ACC112 (cell line): Measurements from ENCODE around the gene TCF12.

Experiments
- H2AFZ ChIP-seq: fragments of 200-600 bp; sonication (generic); one replicate; pipeline ENCODE4 v1.6.0; 2017; ENCODE audit warnings: antibody characterized with exemption, low read length; ENCODE audit not compliant: unreplicated experiment
- H3K27ac ChIP-seq: fragments of 200-600 bp; sonication (generic); 2 replicates; pipeline ENCODE4 v1.5.1; 2014; ENCODE audit warnings: low read depth, mild to moderate bottlenecking, antibody characterized with exemption, low read length, moderate library complexity
- H3K27me3 ChIP-seq: fragments of 200-600 bp; sonication (generic); 2 replicates; pipeline ENCODE4 v1.6.1; 2014; ENCODE audit warnings: mild to moderate bottlenecking, antibody characterized with exemption, low read length, moderate library complexity, mixed read lengths; ENCODE audit not compliant: insufficient read depth
- H3K36me3 ChIP-seq: fragments of 200-600 bp; sonication (generic); 2 replicates; pipeline ENCODE4 v1.6.1; 2016; ENCODE audit warnings: mild to moderate bottlenecking, antibody characterized with exemption, low read length, moderate library complexity, mixed read lengths; ENCODE audit not compliant: insufficient read depth
- H3K4me1 ChIP-seq: fragments of 200-600 bp; sonication (generic); one replicate; pipeline ENCODE4 v1.6.1; 2016; ENCODE audit warnings: low read length, mixed read lengths; ENCODE audit not compliant: insufficient read depth, unreplicated experiment, control insufficient read depth
- H3K4me3 ChIP-seq: fragments of 200-600 bp; sonication (generic); 2 replicates; pipeline ENCODE4 v1.5.1; 2014; ENCODE audit warnings: mild to moderate bottlenecking, low read depth, low read length
- H3K79me2 ChIP-seq: fragments of 200-600 bp; sonication (generic); one replicate; pipeline ENCODE4 v1.6.0; 2016; ENCODE audit warnings: low read length; ENCODE audit not compliant: control insufficient read depth, unreplicated experiment, insufficient read depth

The TCF12 gene

GRCh38 chr15:57256939-57257338 lies 338.5 kb downstream of the TCF12 start:
- Histone ChIP-seq H3K79me2 (no peaks in the 10 kb centered on the region), H2AFZ (no peak overlapping the region), H3K4me3 (no peak overlapping the region), H3K27ac (no peak overlapping the region), H3K4me1 (peaks cover 22% of the 10 kb centered on the region), H3K27me3 (no peaks in the 10 kb centered on the region), H3K36me3 (peaks cover 20% of the 10 kb centered on the region)

- peaks cover 19% of the 10 kb centered on the region for H3K36me3 ChIP-seq
- H3K4me3 ChIP-seq: no peak overlapping the region
- H3K27me3 ChIP-seq: no peaks in the 10 kb centered on the region
- H3K27ac ChIP-seq: no peak overlapping the region
- H3K79me2 ChIP-seq: no peaks in the 10 kb centered on the region
- H2AFZ ChIP-seq: no peak overlapping the region
- peaks cover 15% of the 10 kb centered on the region for H3K4me1 ChIP-seq
Observed at GRCh38 chr15:57259568-57260040, 341.2 kb downstream of the TCF12 start.

GRCh38 chr15:57263520-57263919 lies 345.1 kb downstream of the TCF12 start:
- Histone ChIP-seq H3K36me3 (peaks cover 33% of the 10 kb centered on the region), H3K4me1 (peaks cover 15% of the 10 kb centered on the region), H3K27ac (no peak overlapping the region), H3K79me2 (no peaks in the 10 kb centered on the region), H3K27me3 (no peaks in the 10 kb centered on the region), H2AFZ (no peak overlapping the region), H3K4me3 (no peak overlapping the region)

- Histone ChIP-seq H3K36me3 (peaks cover 15% of the 10 kb centered on the region; the same call in 1 of the 2 replicates), H2AFZ (no peak overlapping the region), H3K4me3 (no peak overlapping the region), H3K79me2 (no peaks in the 10 kb centered on the region), H3K27me3 (no peaks in the 10 kb centered on the region), H3K4me1 (no peaks in the 10 kb centered on the region), H3K27ac (no peak overlapping the region)
Observed at GRCh38 chr15:57272771-57273357, 354.4 kb downstream of the TCF12 start.

GRCh38 chr15:57273402-57273801 lies 355.0 kb downstream of the TCF12 start:
- no peaks in the 10 kb centered on the region for H3K4me1 ChIP-seq
- no peak overlapping the region for H2AFZ ChIP-seq
- H3K36me3 ChIP-seq: 0 out of 2 replicates have a peak, but pooled peaks cover 11% of the 10 kb centered on the region
- H3K4me3 ChIP-seq: no peak overlapping the region
- H3K27me3 ChIP-seq: no peaks in the 10 kb centered on the region
- no peaks in the 10 kb centered on the region for H3K79me2 ChIP-seq
- no peak overlapping the region for H3K27ac ChIP-seq

- no peak overlapping the region for H3K4me3 ChIP-seq
- no peaks in the 10 kb centered on the region for H3K79me2 ChIP-seq
- no peak overlapping the region for H2AFZ ChIP-seq
- no peak overlapping the region for H3K27ac ChIP-seq
- no peaks in the 10 kb centered on the region for H3K27me3 ChIP-seq
- H3K4me1 ChIP-seq: no peaks in the 10 kb centered on the region
- peaks cover 20% of the 10 kb centered on the region for H3K36me3 ChIP-seq
Observed at GRCh38 chr15:57278439-57278838, 360.0 kb downstream of the TCF12 start.

GRCh38 chr15:57280464-57280863 lies 362.0 kb downstream of the TCF12 start:
- H3K27me3 ChIP-seq: no peaks in the 10 kb centered on the region
- no peaks in the 10 kb centered on the region for H3K79me2 ChIP-seq
- H3K27ac ChIP-seq: no peak overlapping the region
- H3K4me1 ChIP-seq: no peaks in the 10 kb centered on the region
- H2AFZ ChIP-seq: no peak overlapping the region
- H3K4me3 ChIP-seq: no peak overlapping the region
- peaks cover 16% of the 10 kb centered on the region for H3K36me3 ChIP-seq

GRCh38 chr15:57281321-57281720 lies 362.9 kb downstream of the TCF12 start:
- no peaks in the 10 kb centered on the region for H3K27me3 ChIP-seq
- peaks cover 22% of the 10 kb centered on the region for H3K36me3 ChIP-seq
- H3K4me1 ChIP-seq: no peaks in the 10 kb centered on the region
- no peaks in the 10 kb centered on the region for H3K79me2 ChIP-seq
- no peak overlapping the region for H3K4me3 ChIP-seq
- no peak overlapping the region for H2AFZ ChIP-seq
- H3K27ac ChIP-seq: no peak overlapping the region

GRCh38 chr15:57282686-57283085 lies 364.2 kb downstream of the TCF12 start:
- Histone ChIP-seq H3K4me3 (no peak overlapping the region), H3K27me3 (no peaks in the 10 kb centered on the region)

GRCh38 chr15:57283774-57284503 lies 365.5 kb downstream of the TCF12 start:
- Histone ChIP-seq H3K79me2 (no peaks in the 10 kb centered on the region), H3K4me3 (no peak overlapping the region), H2AFZ (no peak overlapping the region), H3K27me3 (no peaks in the 10 kb centered on the region), H3K36me3 (peaks cover 39% of the 10 kb centered on the region), H3K27ac (no peak overlapping the region), H3K4me1 (no peaks in the 10 kb centered on the region)

More at GRCh38 chr15:57282686-57283085, 364.2 kb downstream of the TCF12 start:
- Histone ChIP-seq H3K27ac (no peak overlapping the region), H3K4me1 (no peaks in the 10 kb centered on the region), H3K79me2 (no peaks in the 10 kb centered on the region), H2AFZ (no peak overlapping the region), H3K36me3 (peaks cover 35% of the 10 kb centered on the region)

- Histone ChIP-seq H3K27ac (no peak overlapping the region), H3K4me1 (no peaks in the 10 kb centered on the region), H3K79me2 (no peaks in the 10 kb centered on the region), H3K4me3 (no peak overlapping the region), H2AFZ (no peak overlapping the region), H3K36me3 (peaks cover 41% of the 10 kb centered on the region), H3K27me3 (no peaks in the 10 kb centered on the region)
Observed at GRCh38 chr15:57284535-57284934, 366.1 kb downstream of the TCF12 start.
